ENCODE measurements around the gene CGB3.
"Not testable (repeated sequence)": the region's sequence is repeated elsewhere in the genome, so short reads cannot be mapped to it uniquely, and the experiment has no call there.

Gene CGB3

DNA sequence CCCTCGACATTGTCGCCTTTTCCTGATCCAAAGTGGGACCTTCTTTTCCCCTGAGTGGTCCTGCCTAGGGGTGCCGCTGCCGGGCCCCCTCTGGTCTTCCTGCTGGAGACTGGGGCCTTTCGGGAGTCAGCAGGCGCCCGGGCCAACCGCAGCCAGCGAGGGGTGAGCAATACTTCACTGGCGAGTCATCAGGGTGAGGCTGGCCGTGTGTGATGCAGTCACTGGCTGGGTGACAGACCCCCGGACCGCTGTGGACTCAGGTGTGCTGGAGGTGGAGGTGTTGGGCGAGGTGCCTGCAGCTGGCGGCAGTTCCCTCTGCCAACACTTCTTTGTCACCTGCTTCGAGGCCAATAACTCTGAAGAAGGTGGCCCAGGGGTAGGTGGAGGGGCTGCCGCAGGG lies 18.0 kb upstream of the CGB3 start:
- no peak for DNase-seq

DNA sequence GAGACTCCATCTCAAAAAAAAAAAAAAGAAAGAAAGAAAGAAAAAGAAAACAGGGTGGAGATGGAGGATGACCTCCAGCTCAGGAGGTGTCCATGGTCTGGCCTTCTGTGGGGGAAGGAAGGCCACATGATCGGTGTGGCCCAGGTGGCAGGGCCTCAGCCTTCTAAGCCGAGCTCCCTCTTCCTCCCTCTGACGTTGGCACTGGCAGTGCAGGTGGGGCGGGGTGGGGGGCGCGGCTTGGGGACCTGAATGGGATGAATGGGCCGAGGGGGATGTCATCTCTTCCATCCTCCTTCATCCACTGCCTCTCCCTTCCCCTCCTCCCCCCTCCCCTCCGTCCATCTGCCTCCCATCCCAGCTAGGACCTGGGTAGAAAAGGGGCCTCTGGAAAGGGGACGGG lies 15.6 kb upstream of the CGB3 start:
- DNase-seq: not testable (repeated sequence)

DNA sequence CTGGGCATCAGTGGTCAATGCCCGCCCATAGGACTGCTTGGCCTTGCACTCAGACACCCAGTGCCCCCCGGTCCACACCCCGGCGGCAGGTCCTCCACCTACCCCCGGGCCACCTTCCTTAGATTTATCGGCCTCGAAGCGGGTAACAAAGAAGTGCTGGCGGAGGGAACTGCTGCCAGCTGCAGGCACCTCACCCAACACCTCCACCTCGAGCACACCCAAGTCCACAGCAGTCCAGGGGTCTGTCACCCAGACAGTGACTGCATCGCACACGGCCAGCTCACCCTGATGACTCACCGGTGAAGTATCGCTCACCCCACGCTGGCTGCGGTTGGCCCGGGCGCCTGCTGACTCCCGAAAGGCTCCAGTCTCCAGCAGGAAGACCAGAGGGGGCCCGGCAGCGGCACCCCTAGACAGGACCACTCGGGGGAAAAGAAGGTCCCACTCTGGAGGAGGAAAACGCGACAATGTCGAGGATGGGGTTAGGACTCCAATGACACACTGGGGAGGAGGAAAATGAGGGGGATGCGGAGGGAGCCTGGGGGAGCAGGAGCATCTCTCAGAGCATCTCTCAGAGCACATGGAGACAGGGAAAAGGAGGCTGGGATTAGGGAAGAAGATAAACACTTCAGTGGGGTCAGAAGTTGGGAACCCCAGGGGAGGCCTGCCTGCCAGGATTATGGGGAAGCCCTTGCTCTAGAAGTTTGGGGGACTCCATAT lies 14.6 kb upstream of the CGB3 start:
- not testable (repeated sequence) for DNase-seq

DNA sequence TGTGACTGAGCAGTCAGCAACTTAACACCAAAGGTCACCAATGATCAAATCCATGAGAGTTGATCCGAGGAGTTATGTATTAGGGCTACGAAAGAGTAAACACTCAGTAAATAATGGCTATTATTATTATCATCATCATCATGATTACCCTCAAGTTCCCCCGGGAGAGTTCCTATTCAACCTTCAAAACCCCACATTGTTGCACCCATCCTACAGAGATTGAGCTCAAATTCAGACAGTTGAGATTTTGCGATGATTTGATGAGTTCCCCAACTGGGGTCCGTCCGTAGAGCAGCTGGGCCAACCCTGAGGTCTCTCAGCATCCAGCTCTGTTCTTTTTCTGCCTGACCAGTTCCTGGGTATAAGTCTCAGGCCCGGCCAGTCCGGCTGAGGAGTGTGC lies 14.0 kb upstream of the CGB3 start:
- not testable (repeated sequence) for DNase-seq

DNA sequence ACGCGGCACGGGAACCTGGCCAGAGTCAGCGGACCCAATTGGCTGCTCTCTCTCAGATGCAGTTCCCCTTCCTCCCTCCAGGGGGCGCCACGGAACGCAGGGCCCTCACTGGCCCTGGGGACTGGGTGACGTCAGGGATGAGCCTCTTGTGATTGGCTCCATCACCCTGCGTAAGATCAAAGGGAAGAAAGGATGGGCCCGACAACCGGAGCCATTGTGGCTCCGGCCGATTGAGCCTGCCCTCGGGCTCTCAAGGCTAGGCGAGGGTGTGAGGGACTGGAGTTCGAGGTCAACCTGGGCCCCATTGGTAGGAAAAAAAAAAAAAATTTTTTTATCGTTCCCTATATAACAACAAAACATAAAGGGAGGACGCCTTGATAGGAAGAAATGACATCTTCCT lies 12.7 kb upstream of the CGB3 start, which contains the start of gene CGB1:
Gene CGB1 (minus strand): TSS at position 81 of the 400 bp plus-strand sequence. CDS start 184 bp downstream, outside the sequence.
- DNase-seq: peak; percentile 82

DNA sequence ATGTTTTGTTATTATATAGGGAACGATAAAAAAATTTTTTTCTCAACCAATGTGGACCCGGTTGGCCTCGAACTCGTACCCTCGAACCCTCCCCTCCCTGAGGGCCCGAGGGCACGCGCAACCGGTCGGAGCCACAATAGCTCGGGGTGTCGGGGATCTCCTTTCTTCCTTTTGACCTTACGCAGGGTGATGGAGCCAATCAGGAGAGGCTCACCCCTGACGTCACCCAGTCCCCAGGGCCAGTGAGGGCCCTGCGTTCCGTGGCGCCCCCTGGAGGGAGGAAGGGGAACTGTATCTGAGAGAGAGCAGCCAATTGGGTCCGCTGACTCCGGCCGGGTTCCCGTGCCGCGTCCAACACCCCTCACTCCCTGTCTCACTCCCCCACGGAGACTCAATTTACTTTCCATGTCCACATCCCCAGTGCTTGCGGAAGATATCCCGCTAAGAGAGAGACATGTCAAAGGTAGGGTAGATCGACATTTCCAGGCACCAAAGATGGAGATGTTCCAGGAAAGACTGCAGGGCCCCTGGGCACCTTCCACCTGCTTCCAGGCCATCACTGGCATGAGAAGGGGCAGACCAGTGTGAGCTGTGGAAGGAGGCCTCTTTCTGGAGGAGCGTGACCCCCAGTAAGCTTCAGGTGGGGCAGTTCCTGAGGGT lies 7.6 kb upstream of the CGB3 start, which contains the start of gene CGB2:
Gene CGB2 (plus strand): TSS at position 249 of the 660 bp plus-strand sequence. CDS start 206 bp downstream, at position 455.
- peak; percentile 88 for DNase-seq

DNA sequence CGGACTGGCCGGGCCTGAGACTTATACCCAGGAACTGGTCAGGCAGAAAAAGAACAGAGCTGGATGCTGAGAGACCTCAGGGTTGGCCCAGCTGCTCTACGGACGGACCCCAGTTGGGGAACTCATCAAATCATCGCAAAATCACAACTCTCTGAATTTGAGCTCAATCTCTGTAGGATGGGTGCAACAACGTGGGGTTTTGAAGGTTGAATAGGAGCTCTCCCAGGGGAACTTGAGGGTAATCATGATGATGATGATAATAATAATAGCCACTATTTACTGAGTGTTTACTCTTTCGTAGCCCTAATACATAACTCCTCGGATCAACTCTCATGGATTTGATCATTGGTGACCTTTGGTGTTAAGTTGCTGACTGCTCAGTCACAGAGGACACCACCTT lies 6.2 kb upstream of the CGB3 start:
- not testable (repeated sequence) for DNase-seq

DNA sequence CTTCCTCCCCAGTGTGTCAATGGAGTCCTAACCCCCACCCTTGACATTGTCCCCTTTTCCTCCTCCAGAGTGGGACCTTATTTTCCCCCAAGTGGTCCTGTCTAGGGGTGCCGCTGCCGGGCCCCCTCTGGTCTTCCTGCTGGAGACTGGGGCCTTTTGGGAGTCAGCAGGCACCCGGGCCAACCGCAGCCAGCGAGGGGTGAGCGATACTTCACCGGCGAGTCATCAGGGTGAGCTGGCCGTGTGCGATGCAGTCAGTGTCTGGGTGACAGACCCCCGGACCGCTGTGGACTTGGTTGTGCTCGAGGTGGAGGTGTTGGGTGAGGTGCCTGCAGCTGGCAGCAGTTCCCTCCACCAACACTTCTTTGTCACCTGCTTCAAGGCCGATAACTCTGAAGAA lies 5.6 kb upstream of the CGB3 start:
- DNase-seq: not testable (repeated sequence)

DNA sequence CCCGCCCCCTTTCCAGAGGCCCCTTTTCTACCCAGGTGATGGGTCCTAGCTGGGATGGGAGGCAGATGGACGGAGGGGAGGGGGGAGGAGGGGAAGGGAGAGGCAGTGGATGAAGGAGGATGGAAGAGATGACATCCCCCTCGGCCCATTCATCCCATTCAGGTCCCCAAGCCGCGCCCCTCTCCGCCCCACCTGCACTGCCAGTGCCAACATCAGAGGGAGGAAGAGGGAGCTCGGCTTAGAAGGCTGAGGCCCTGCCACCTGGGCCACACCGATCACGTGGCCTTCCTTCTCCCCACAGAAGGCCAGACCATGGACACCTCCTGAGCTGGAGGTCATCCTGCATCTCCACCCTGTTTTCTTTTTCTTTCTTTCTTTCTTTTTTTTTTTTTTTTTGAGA lies 4.6 kb upstream of the CGB3 start:
- not testable (repeated sequence) for DNase-seq

DNA sequence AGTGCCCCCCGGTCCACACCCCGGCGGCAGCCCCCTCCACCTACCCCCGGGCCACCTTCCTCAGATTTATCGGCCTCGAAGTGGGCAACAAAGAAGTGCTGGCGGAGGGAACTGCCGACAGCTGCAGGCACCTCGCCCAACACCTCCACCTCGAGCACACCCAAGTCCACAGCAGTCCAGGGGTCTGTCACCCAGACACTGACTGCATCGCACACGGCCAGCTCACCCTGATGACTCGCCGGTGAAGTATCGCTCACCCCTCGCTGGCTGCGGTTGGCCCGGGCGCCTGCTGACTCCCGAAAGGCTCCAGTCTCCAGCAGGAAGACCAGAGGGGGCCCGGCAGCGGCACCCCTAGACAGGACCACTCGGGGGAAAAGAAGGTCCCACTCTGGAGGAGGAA lies 1.5 kb upstream of the CGB3 start:
- DNase-seq: not testable (repeated sequence)

DNA sequence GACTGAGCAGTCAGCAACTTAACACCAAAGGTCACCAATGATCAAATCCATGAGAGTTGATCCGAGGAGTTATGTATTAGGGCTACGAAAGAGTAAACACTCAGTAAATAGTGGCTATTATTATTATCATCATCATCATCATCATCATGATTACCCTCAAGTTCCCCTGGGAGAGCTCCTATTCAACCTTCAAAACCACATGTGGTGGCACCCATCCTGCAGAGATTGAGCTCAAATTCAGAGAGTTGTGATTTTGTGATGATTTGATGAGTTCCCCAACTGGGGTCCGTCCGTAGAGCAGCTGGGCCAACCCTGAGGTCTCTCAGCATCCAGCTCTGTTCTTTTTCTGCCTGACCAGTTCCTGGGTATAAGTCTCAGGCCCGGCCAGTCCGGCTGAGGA lies 955 bp upstream of the CGB3 start:
- not testable (repeated sequence) for DNase-seq

DNA sequence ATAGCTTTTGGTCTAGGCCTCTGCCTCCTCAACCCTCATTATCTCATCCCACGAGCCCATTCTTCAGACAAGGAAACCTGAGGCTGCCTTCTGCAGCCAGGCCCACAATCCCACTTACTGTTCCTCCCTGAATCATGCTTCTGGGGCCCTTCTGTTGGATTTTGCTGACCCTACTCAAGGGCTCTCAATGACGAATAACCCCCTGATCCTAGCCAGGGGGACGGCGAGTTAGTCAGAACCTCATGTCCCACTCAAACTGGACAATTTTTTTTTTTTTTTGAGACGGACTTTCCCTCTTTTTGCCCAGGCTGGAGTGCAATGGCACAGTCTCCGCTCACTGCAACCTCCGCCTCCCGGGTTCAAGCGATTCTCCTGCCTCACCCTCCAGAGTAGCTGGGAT lies 2.0 kb downstream of the CGB3 start:
- no peak for DNase-seq

DNA sequence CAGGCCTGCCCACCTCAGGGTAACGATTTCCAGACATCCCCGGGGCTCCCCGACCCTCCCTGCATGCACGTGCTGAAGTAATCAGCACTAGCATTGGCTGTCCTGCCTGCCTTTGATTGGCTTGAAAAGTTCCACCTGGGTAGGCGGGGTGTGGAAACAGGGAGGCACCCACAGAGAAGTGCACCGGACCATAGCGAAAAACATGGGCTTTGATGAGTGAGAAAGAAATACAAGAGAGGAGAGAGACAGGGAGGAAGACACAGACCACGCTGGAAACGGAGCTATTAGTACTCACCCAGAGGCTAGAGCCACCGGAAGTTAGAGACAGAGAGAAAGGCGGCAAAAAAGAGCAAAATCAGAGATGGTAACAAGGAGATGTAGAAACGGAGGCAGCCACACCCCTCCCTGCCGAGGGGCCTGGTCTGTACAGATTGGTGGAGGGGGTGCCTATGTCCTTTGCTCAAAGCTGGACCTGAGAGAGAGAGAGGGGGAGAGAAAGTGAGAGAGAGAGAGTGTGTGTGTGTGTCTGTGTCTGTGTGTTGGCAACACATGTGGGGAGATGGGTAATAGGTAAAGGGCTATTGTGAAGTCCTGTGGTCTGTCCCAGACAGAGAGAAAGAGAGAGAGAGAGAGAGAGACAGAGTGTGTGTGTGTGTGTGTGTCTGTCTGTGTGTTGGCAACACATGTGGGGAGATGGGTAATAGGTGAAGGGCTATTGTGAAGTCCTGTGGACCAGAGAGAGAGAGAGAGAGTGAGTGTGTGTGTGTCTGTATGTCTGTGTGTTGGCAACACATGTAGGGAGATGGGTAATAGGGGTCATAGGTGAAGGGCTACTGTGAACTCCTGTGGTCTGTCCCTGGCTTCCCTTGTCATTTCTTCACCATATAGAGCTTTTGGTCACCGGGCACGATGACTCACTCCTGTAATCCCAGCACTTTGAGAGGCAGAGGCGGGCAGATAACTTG lies 2.9 kb downstream of the CGB3 start:
- DNase-seq: peak; percentile 75

DNA sequence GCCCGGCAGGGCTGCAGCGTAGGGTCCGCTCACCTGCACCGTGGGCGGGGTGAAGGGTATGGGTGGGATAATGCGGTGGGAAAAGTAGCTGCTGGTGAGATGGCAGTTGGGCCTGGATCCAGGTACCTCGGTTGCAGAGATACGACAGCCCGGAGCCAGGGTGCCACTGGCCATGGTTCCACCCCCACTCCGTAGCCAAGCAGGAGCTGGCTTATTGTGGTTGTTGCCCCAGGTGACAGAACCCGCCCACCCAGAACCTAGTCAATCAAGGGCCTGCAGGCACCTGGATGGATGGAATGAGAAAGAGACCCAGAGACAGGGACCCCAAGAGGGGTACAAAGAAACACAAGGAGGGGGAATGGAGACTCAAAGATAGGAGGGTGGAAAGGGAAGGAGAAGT lies 3.8 kb downstream of the CGB3 start:
- no peak for DNase-seq

DNA sequence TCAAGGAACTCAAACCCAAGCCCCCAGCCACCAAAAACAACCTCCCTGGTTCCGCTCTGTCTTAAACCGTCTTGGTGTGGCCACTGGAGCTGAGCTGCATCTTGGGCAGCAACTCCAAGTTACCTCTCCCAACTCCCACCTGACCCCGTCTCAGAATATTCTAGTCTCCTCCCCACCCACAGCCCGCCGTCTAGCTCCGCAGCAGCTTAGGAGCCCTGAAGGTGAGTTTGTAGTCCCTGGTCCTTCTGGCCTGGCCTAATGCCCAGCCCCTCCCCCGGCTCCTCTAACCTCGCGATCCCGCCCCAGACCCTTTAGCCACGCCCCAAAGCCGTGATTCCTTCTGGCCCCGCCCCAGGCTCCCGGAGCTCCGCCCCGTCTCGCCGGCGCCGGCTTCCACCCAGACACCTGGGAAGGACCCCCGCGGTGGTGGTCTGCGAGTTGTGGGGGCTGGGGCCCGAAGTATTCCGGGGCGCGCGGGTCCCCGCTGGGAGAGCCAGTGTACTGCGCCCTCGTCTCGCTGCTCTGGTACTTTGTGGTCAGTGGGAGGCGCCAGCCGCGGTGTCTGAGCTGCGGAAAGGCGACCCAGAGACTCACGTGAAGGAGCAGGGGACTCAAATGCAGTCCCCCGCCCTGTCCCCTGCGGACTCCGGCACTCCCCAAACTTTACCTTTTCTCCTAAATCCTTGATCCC lies 4.7 kb downstream of the CGB3 start:
- peak; percentile 72 for DNase-seq

DNA sequence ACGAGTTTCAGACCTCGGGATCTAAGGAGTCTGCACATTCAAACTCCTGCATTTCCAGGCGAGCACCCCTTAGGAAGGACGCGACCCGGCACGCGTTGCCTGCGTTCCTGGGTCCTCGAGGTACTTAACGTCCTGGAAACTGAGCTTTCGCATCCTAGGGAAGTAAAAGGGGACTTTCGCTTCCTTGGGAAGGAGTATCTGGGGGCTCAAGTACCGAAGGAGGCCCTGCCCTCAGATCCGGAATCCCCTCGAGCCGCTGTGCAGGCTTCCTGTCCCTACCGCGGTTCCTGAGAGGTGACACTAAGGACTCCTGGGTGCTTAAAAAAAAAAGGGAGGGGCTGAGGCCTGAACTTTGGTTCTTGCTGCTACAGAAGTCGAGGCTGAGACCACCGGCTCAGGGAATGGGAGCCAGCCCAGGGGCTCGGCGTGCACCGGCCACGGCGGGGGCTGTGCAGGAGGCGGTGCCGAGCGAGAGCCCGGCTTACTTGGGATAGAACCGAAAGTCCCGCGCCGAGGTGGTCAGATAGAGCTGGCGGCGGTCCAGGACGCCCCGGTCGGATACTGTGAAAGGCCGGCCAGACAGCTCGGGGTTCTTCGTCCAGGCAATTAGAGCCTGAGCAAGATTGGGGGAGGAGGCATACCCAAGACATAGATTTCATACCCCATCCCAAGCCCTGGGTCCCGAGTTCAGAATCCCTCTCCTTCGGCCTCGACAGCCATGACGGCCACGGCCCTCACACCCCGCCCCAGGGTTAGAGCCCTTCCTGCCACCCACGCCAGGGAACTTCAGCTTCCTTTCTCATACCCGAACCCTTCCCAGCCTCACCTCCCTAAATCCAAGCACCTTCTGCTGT lies 5.5 kb downstream of the CGB3 start:
- DNase-seq: peak; percentile 65

DNA sequence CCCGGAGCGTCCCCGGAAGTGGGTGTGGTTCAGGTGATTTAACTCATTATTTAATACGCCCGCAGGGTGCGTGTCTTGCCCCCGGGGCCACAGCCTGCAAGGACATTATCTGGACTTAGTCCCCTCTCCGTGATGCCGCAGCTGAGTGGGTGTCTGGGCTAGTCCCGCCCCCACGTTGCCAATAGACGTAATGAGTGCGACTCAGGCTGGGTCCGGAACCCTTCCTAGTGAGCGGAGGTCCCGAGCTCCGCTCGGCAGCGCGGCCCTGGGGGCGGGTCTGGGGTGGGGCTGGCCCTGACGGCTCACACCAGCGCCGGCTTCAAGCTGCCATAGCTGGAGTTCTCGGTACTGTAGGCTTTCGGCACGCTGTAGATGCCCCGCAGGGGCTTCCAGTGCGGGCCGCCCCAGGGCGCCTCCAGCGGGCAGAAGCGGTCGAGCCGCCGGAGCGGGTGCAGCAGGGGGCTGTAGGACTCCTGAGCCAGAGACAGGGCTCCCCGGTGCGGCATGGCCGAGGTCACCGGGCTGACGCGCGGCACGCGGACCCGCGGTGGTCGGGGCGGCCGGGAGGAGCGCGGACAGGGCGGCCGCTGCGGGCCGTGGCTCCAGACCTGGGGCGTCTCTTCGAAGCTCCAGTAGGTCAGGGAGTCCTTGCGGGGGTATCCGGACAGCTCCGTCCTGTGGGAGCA lies 6.3 kb downstream of the CGB3 start:
- peak; percentile 84 for DNase-seq

DNA sequence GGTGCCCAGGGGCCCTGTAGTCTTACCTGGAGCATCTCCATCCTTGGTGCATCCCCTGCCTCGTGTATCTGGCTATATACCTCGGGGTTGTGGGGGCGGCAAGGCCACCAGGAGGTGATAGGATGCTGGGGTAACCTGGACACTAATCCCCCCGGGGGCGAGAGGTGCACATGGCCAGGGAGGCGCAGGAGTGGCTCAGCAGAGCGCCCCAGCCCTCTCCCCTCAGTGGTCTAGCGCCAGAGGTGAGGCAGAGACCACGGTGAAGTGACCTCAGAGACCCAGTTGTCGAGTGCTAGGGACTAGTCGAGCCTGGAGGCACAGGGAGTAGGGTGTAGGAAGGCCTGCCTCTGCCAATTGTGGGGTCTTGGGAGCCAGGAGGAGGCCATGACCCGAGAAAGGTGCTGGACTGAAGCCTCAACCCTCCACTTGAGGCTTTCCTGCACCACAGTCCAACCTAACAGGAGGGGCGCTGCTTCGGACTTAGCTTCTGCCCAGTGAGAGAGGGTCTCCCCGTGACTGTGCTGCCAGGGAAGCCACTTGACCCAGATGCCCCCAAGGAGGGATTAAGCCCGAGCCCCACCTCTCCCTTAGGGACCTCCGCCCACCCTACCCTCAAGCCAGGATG lies 7.0 kb downstream of the CGB3 start, which contains the start of gene LHB:
Gene LHB (minus strand): TSS at position 51 of the 625 bp plus-strand sequence. CDS start 10 bp downstream, at position 41.
- no peak for DNase-seq

DNA sequence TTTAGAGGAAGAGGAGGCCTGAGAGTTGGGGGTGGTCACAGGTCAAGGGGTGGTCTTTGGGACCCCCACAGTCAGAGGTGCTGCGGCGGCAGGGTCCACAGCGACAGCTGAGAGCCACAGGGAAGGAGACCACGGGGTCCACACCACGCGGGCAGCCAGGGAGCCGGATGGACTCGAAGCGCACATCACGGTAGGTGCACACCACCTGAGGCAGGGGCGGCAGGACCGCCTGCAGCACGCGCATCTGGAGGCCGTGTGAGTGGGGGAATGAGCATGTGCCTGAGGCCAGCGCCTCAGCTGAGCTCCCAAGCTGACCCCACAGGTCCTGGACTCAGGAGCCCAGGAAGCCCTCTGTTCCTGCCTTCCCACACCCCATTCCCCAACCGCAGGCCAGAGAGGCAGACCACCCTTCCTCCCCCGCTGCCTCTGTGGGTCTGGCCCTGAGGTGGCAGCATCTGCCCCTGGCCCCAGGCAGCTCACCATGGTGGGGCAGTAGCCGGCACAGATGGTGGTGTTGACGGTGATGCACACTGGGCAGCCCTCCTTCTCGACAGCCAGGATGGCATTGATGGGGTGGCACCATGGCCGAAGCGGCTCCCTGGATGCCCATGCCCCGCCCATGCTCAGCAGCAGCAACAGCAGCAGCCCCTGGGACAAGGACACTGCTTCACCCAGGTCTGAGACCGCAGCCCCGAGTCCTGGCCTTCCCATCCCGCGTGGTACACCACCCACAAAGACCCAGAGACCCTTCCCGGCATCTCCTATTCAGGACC lies 7.9 kb downstream of the CGB3 start:
- no peak for DNase-seq

DNA sequence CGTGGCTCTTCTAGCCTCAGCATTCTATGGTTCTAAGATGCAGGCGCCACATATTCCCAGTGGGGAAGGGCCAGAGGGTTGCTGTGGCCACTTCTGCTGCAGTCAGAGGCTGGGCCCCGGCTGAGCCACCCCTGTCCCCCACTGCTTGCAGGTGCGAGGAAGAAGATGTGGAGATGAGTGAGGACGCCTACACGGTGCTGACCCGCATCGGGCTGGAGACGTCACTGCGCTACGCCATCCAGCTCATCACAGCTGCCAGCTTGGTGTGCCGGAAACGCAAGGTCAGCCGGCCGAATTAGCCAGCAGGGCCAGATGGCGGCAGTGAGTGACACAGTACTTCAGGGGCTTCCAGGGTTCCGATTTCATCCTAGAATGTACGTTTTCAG lies 9.3 kb downstream of the CGB3 start:
- no peak for DNase-seq
